ENCODE measurements around the gene CDC42EP1.

DNA sequence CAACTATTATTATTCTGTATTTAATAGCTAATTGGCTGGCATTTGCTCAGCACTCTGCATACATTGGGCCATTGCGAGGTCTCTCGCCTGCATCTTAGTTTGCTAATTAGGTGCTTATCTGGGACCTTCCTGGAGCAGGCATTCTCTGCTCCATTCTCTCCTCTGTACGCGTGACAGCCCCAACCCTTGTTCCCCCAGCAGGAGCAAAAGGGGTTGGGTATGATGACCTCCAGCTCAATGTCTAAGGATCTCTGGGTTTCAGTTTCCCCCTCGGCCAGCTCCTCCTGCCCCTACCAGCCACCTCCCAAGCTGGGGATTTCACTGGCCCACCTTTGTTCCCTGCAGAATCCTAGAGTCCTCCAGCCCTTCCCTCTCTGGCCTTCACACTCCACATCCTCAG, 29.4 kb downstream of the CDC42EP1 start:
- TF ChIP-seq, protein P1, sequence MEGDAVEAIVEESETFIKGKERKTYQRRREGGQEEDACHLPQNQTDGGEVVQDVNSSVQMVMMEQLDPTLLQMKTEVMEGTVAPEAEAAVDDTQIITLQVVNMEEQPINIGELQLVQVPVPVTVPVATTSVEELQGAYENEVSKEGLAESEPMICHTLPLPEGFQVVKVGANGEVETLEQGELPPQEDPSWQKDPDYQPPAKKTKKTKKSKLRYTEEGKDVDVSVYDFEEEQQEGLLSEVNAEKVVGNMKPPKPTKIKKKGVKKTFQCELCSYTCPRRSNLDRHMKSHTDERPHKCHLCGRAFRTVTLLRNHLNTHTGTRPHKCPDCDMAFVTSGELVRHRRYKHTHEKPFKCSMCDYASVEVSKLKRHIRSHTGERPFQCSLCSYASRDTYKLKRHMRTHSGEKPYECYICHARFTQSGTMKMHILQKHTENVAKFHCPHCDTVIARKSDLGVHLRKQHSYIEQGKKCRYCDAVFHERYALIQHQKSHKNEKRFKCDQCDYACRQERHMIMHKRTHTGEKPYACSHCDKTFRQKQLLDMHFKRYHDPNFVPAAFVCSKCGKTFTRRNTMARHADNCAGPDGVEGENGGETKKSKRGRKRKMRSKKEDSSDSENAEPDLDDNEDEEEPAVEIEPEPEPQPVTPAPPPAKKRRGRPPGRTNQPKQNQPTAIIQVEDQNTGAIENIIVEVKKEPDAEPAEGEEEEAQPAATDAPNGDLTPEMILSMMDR (IDR thresholded peaks at IDR 0.05; ENCODE audit: low read length): no peak
- no peak for TF ChIP-seq EZH2phosphoT487 (IDR thresholded peaks at IDR 0.05; ENCODE audit: low read length)
- TF ChIP-seq EZH2 (optimal IDR thresholded peaks at IDR 0.05; ENCODE audit: low read depth, low read length): no peak
